ENCODE measurements around the gene SCLY.

Gene SCLY

DNA sequence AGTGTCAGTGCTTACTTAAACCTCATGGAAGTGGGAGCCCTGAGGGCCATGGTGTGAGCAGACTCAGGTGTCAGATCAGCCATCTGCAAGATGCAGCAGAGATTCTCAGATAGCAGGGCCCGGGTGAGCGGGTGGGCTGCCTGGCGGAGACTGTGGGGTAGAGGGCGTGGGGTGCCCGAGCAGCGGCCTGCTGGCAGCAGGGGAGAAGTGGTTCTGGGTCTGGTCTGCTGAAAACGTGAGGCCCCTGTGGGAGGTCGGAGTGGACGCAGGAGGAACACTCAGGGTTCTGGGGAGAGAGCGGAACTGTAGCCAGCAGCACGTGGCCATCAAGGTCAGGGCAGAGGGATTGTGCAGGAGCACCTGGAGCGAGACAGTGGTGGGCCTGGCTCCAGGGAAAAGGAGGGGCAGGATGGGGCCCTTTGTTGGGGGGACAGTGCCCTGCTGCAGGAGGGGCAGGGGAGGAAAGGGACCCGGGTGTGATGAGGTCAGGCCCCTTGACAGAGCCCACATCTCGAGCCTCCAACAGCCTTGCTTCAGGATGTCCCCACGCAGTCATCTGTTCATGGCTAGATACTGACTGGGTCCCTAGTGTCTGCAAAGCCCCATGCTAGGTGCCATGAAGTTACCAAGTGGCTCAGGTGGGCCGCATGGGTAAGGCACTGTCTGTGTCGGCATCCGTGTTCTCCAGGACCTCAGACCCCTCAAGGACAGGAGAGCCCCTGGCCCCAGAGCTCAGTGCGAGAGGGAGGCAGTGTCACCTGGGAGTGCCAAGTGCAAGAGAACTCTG lies 36.6 kb downstream of the SCLY start:
- no peak for DNase-seq (ENCODE audit: low read depth in 2 of 3, low spot score in 1 of 3)

DNA sequence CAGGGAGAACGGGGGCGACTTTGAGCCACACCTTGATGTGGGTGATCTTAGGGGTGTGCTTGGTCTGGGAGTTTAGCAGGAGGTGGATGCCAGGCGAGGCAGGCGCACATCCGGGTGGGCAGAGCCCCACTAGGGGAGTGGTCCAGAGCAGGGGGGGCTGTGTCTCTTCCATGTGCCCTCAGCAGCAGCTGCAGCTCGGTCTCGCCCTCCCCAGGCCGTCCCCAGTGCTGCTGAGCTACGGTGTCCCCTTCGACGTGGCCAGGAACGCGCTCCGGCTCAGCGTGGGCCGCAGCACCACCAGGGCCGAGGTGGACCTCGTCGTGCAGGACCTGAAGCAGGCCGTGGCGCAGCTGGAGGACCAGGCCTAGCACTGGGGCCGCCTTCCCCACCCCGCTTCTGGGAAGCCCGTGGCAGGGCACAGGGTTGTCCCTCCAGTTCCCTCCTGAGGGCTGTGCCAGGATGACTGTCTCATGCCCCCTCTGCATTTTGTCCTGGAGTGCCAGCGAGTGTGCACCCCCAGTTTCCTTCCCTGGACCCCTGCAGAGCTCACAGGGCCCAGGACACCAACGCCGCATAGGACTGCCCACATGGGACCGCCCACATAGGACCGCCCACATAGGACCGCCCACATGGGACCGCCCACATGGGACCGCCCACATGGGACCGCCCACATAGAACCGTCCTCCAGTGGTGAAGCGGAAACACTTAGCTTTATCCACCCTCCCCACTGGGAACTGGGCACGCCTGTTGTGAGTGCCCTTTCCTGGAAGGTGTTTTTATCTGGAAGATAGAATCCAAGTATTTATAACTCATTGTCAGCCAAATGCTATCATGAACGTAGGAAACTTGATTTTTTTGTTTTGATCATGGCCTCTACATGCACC lies 37.4 kb downstream of the SCLY start:
- DNase-seq (ENCODE audit: low read depth in 2 of 3, low spot score in 1 of 3) = no peak

DNA sequence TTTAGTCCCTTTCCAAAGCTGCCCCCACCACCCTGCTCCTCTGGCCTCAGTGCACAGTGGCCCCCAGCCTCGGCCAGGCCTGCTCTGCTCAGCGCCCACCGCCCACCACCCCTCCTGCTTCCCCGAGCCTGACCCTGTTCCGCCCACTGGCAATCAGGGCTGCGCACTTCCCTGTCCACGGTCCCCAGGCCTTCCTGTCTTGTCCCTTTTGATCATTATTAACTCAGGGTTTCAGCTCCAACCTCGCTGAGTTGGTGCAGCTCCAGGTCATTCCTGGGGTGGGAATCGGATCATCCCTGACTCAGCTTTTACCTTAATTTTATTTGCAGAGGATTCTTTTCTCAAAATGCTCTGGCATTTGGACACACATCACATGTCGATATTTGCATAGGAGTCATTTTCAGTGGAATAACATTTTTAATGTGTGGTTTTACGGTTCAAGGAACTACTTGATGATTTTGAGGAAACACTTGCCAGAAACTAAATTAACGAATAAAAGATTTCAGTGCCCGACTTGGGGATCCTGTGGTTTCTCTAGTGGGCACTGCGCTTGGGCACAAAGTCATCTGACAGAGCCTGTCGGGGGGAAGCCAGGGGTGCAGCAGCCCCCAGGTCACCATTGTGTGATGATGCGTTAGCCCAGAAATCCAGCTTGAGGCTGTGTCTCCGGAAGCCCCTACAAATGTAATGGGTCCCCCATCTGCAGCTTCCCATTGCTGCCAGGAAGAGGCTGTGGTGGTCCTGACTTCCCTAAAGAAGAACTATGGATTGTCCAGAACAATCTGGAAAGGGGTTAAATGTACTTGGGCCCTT lies 38.3 kb downstream of the SCLY start:
- DNase-seq (ENCODE audit: low read depth in 2 of 3, low spot score in 1 of 3) = no peak

- no peak for DNase-seq (ENCODE audit: low read depth in 2 of 3, low spot score in 1 of 3)
Observed at GRCh38 chr2:238099714-238100048, 38.9 kb downstream of the SCLY start.

DNA sequence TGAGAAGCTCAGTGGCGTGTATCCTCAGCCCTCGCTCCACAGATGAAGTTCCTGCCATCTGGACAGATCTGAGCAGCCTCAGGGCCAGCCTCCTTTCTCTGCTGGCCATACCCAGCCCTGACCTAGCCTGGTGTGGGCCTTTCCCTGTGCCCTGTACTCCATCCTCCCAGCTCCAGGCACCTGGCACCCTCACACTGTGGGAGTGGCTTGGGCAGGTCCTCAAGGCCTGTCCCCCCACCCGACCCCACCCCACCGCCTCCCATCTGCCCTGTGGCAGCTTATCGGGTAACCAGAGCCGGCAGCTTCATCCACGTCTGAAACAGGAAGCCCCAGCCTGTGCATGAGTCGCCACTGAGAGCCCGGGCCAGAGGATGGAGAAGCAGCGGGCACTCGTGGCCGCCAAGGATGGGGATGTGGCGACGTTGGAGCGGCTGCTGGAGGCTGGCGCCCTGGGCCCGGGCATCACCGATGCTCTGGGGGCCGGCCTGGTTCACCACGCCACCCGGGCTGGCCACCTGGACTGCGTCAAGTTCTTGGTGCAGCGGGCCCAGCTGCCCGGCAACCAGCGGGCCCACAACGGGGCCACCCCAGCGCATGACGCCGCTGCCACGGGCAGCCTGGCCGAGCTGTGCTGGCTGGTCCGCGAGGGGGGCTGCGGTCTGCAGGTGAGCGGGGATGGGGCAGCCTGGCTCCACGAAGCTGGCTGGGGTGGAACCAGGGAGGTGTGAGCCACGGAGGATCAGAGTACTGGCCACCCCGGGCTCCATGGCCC lies 39.4 kb downstream of the SCLY start, which contains the start of gene ESPNL:
Gene ESPNL (plus strand): TSS at position 292 of the 772 bp plus-strand sequence. CDS start 80 bp downstream, at position 372.
- DNase-seq (ENCODE audit: low read depth in 2 of 3, low spot score in 1 of 3) = no peak

GRCh38 chr2:238100821-238101771 lies 40.3 kb downstream of the SCLY start:
- DNase-seq (ENCODE audit: low read depth in 2 of 3, low spot score in 1 of 3) = no peak

- no peak for DNase-seq (ENCODE audit: low read depth in 2 of 3, low spot score in 1 of 3)
Observed at GRCh38 chr2:238101891-238102841, 41.4 kb downstream of the SCLY start.

- DNase-seq (ENCODE audit: low read depth in 2 of 3, low spot score in 1 of 3) = no peak
Observed at GRCh38 chr2:238102865-238103264, 42.1 kb downstream of the SCLY start.

DNA sequence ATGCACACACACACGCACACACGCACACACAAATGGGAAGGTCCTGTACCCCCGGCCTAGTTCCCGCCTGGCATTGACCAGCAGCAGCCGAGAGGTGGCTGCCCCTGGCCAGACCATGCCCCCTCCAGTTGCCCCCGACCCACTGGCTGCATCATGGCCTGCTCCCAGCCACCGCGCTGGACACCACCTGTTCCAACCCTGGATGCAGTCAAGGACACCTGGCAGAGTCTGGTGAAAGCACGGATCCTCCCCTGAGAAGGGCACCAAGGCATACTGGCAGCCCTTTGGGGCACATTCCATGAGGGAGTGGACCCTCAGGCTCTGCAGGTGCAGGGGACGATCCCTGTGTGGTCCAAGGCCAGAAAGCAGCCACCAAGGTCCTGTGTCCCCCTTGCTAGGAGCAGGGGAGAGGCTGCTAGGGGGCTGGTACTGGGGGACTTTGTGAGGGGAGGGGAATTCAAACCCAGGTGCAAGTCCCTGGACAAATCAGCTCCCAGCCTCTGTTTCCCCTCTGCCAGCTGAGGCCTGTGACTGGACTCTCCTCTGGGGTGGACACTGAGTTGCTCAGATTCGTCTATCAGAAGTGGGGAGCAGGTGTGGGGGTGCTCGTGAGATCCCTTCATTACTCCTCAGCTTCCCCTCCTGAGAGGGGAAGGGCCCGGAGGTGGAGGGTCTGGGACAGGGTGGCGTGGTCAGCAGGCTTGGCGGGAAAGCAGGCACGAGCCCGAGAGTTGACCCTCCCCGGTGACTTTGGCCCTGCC lies 42.8 kb downstream of the SCLY start:
- DNase-seq (ENCODE audit: low read depth in 2 of 3, low spot score in 1 of 3) = no peak

GRCh38 chr2:238104226-238104690 lies 43.5 kb downstream of the SCLY start:
- DNase-seq (ENCODE audit: low read depth in 2 of 3, low spot score in 1 of 3) = no peak

DNA sequence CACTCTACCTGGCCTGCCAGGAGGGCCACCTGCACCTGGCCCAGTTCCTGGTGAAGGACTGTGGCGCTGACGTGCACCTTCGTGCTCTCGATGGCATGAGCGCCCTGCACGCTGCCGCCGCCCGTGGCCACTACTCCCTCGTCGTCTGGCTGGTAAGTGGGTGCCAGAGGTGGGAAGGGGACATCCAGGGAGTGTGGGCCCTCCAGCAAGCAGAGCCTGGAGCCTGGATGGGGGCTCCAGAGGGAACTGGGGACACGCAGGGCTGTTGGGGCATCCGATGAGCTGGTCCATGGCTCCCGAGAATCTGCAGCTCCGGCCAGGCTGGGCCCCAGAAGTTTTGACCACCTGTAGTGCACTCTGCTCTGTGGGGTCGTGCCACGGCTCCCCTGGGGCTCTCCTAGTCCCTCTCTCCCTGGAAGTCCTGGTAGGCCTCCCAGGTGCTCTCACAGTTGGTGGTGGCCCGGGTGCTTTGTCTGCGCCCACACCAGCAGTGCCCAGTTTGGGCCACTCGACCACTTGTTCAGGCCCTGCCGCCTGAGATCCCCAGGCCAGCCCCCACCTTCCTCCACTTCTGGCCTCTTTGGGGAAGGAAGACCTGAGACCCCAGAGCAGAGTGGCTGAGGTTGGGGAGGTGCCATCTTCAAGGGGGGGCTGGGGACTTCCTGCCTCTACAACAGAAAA lies 44.0 kb downstream of the SCLY start:
- no peak for DNase-seq (ENCODE audit: low read depth in 2 of 3, low spot score in 1 of 3)

DNA sequence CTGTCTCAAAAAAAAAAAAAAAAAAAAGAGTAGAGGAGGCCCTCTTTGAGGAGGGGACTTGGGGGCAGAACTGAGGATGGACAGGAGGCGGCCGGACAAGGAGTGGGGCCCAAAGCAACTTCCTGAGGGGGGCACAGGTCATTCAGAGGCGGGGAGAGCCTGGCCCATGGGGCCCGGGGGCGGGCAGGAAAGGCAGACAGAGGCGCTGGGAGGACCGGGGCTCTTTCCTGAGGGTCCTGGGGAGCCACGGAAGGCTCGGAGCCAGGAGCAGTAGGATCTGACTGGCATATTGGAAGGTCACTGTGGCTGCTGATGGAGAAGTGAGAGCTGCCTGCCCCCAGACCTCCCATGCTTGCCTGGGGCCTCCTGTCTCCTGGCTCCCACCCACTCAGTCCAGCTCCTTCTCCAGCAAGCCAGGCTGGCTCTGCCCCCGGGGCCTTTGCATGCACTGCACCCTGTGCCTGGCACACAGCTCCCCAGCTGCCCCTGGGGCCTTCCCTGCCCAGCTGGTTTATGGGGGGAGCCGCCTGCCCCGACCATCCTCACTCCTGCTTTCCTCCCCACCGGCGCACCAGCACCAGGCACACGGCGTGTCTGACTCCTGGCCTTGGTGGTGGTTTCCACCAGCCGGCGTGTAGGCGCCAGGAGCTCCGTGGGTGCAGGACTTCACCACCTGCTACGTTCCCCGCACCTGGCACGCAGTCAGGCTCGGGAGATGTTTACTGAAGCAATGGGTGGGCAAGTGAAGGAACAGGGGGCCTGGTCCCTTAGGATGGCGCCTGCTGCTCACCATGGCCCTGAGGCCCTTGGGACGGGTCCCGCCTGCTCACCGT lies 44.9 kb downstream of the SCLY start:
- no peak for DNase-seq (ENCODE audit: low read depth in 2 of 3, low spot score in 1 of 3)

DNA sequence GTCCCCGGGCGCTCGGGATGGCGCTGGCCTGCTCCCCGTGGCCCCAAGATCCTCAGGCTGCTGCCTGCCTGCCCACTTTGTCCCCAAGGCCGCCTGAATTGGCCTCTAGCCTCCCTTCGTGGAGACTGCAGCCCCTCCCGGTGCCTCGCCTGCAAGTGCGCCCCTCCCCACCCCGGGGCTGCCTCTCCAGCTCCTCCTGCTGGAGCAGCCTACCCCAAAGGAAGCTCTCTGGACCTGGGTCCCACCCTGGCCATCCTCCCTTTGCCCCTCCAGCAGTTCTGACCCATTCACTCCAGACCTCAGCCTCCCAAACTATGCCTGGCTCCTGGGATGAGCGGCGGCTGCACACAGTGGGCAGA lies 45.5 kb downstream of the SCLY start:
- DNase-seq (ENCODE audit: low read depth in 2 of 3, low spot score in 1 of 3) = no peak

DNA sequence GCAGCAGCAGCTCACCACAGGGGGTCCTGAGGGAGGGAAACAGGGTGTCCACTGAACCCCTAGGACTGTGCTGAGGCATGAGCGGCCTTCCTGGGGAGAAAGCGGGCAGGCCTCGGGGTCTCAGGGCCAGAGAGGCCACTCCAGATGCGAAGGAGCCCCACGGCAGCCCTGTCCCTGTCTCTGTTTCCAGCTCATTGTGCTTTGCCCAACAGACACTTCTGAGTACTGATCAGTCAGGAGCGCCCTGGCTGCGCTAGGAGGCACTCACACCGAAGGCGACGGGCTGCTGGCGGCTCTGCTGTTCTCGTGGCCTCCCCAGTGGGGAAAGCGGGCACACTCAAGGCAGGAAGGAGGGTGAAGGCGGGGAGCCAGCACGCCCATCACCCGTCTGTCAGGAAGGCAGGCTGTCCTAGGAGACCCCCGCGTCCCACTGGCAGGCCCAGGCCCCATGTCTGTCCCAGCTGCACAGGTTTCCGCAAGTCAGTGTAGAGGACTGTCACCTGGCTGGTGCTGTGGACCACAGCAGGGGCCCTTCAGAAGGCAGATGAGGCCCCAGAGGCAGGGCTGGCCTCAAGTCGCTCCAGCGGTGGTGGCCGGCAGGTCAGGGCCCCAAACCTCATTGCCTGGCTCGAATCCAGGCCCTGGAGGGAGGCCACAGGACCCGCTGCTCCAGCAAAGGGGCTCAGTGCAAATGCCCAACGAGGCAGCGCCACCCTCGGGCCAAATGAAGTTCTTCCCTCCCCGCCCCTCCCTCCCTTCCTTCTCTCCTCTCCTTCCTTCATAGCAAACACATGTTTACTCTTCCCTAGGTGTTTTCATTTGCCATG lies 46.1 kb downstream of the SCLY start:
- no peak for DNase-seq (ENCODE audit: low read depth in 2 of 3, low spot score in 1 of 3)

Data from stimulated activated CD4-positive, alpha-beta T cell treated with anti-CD3 and anti-CD28 coated beads, Interleukin-12 subunit alpha, Interleukin-12 subunit beta, amount 100 ng/mL, for 48 hours (primary cell).